Effector memory CD8-positive, alpha-beta T cell (primary cell): Measurements from ENCODE around the gene GRID2.
"Not testable (repeated sequence)": the region's sequence is repeated elsewhere in the genome, so short reads cannot be mapped to it uniquely, and the experiment has no call there.

Experiments
- ATAC-seq: fragments of 150-1000 bp; cut with Tn5 transposase; replicated peaks from 2 replicates; pipeline ENCODE4 v1.10.0; 2021; ENCODE audit warnings: mild to moderate bottlenecking, moderate library complexity
- DNase-seq, 3 experiments: peaks; one replicate each; pipeline ENCODE4 v3.0.0; 2021
- H3K27ac Mint-ChIP-seq, 2 donors: one replicate each; pipeline ENCODE4 v1.8.0; 2022; ENCODE audit warnings: mild to moderate bottlenecking in 2 of 2, mixed read lengths in 2 of 2, moderate library complexity in 2 of 2
- H3K27me3 Mint-ChIP-seq, 2 donors: one replicate each; pipeline ENCODE4 v1.8.0; 2022; ENCODE audit warnings: mixed read lengths in 2 of 2
- H3K36me3 Mint-ChIP-seq: one replicate; pipeline ENCODE4 v1.8.0; 2022; ENCODE audit warnings: mild to moderate bottlenecking, moderate library complexity, mixed read lengths; ENCODE audit not compliant: insufficient read depth
- H3K4me1 Mint-ChIP-seq, 2 donors: one replicate each; pipeline ENCODE4 v1.8.0; 2022; ENCODE audit warnings: low read depth in 2 of 2, mixed read lengths in 2 of 2
- H3K4me3 Mint-ChIP-seq, 2 donors: one replicate each; pipeline ENCODE4 v1.8.0; 2022; ENCODE audit warnings: mild to moderate bottlenecking in 2 of 2, mixed read lengths in 2 of 2, moderate library complexity in 2 of 2
- H3K9me3 Mint-ChIP-seq, 2 donors: one replicate each; pipeline ENCODE4 v1.8.0; 2022; ENCODE audit warnings: mixed read lengths in 2 of 2

GRID2 gene

GRCh38 chr4:93348896-93349295 lies 1045.1 kb downstream of the GRID2 start:
- no peaks in the 10 kb centered on the region for H3K27me3 Mint-ChIP-seq
- no peak overlapping the region for H3K27ac Mint-ChIP-seq
- ATAC-seq (no peak), DNase-seq (no peak)
- no peak overlapping the region for H3K4me3 Mint-ChIP-seq
- H3K36me3 Mint-ChIP-seq = peaks cover under 1% of the 10 kb centered on the region
- H3K4me1 Mint-ChIP-seq = no peaks in the 10 kb centered on the region
- peaks cover 11 to 24% of the 10 kb centered on the region in 2 donors for H3K9me3 Mint-ChIP-seq

- Mint-ChIP-seq H3K27ac (no peak overlapping the region), H3K9me3 (peaks cover 11 to 24% of the 10 kb centered on the region in 2 donors), H3K4me1 (no peaks in the 10 kb centered on the region), H3K36me3 (no peaks in the 10 kb centered on the region), H3K4me3 (no peak overlapping the region), H3K27me3 (no peaks in the 10 kb centered on the region)
- ATAC-seq (no peak), DNase-seq (no peak)
Observed at GRCh38 chr4:93351846-93352245, 1048.1 kb downstream of the GRID2 start.

- Mint-ChIP-seq H3K36me3 (no peaks in the 10 kb centered on the region), H3K27me3 (no peaks in the 10 kb centered on the region), H3K4me1 (no peaks in the 10 kb centered on the region), H3K4me3 (no peak overlapping the region), H3K27ac (no peak overlapping the region), H3K9me3 (peaks cover 10 to 19% of the 10 kb centered on the region in 2 donors)
- DNase-seq (no peak), ATAC-seq (no peak)
Observed at GRCh38 chr4:93355411-93355810, 1051.6 kb downstream of the GRID2 start.

- Mint-ChIP-seq H3K27ac (no peak overlapping the region), H3K9me3 (peaks cover 0 to 2% of the 10 kb centered on the region in 2 donors), H3K4me3 (no peak overlapping the region), H3K27me3 (no peaks in the 10 kb centered on the region), H3K36me3 (no peaks in the 10 kb centered on the region), H3K4me1 (no peaks in the 10 kb centered on the region)
- no peak for DNase-seq
- ATAC-seq = no peak
Observed at GRCh38 chr4:93359586-93359985, 1055.8 kb downstream of the GRID2 start.

- H3K4me3 Mint-ChIP-seq, H3K27me3 Mint-ChIP-seq, H3K27ac Mint-ChIP-seq, DNase-seq, H3K4me1 Mint-ChIP-seq, ATAC-seq, H3K36me3 Mint-ChIP-seq: not testable (repeated sequence)
- peaks cover 10 to 22% of the 10 kb centered on the region in 2 donors for H3K9me3 Mint-ChIP-seq
Observed at GRCh38 chr4:93366169-93366755, 1062.5 kb downstream of the GRID2 start.

- no peak overlapping the region for H3K27ac Mint-ChIP-seq
- no peak for DNase-seq
- H3K9me3 Mint-ChIP-seq = peaks cover 13 to 29% of the 10 kb centered on the region in 2 donors
- no peak overlapping the region for H3K4me3 Mint-ChIP-seq
- no peaks in the 10 kb centered on the region for H3K4me1 Mint-ChIP-seq
- no peaks in the 10 kb centered on the region for H3K36me3 Mint-ChIP-seq
- ATAC-seq = no peak
- no peaks in the 10 kb centered on the region for H3K27me3 Mint-ChIP-seq
Observed at GRCh38 chr4:93368968-93369367, 1065.2 kb downstream of the GRID2 start.

GRCh38 chr4:93370256-93370655 lies 1066.5 kb downstream of the GRID2 start:
- Mint-ChIP-seq H3K4me1 (no peaks in the 10 kb centered on the region), H3K4me3 (no peak overlapping the region), H3K27ac (no peak overlapping the region), H3K9me3 (peaks cover 13 to 29% of the 10 kb centered on the region in 2 donors), H3K27me3 (no peaks in the 10 kb centered on the region), H3K36me3 (no peaks in the 10 kb centered on the region)
- ATAC-seq (no peak), DNase-seq (no peak)

GRCh38 chr4:93373893-93374860 lies 1070.4 kb downstream of the GRID2 start:
- H3K27me3 Mint-ChIP-seq = no peaks in the 10 kb centered on the region
- no peaks in the 10 kb centered on the region for H3K4me1 Mint-ChIP-seq
- no peak overlapping the region for H3K4me3 Mint-ChIP-seq
- no peak overlapping the region for H3K27ac Mint-ChIP-seq
- H3K9me3 Mint-ChIP-seq = peaks cover 8 to 33% of the 10 kb centered on the region in 2 donors
- DNase-seq (no peak), ATAC-seq (no peak)
- H3K36me3 Mint-ChIP-seq = no peaks in the 10 kb centered on the region

- H3K4me1 Mint-ChIP-seq = no peaks in the 10 kb centered on the region
- ATAC-seq = no peak
- H3K4me3 Mint-ChIP-seq = no peak overlapping the region
Observed at GRCh38 chr4:93384241-93384640, 1080.5 kb downstream of the GRID2 start.

GRCh38 chr4:93384887-93385286 lies 1081.1 kb downstream of the GRID2 start:
- H3K27me3 Mint-ChIP-seq = no peaks in the 10 kb centered on the region
- H3K4me1 Mint-ChIP-seq = no peaks in the 10 kb centered on the region
- no peak overlapping the region for H3K4me3 Mint-ChIP-seq
- DNase-seq (no peak), ATAC-seq (no peak)
- H3K36me3 Mint-ChIP-seq = no peaks in the 10 kb centered on the region
- no peak overlapping the region for H3K27ac Mint-ChIP-seq
- peaks cover 6 to 9% of the 10 kb centered on the region in 2 donors for H3K9me3 Mint-ChIP-seq

More at GRCh38 chr4:93384241-93384640, 1080.5 kb downstream of the GRID2 start:
- DNase-seq = no peak
- no peaks in the 10 kb centered on the region for H3K36me3 Mint-ChIP-seq
- no peak overlapping the region for H3K27ac Mint-ChIP-seq
- H3K9me3 Mint-ChIP-seq = peaks cover 6 to 9% of the 10 kb centered on the region in 2 donors
- H3K27me3 Mint-ChIP-seq = no peaks in the 10 kb centered on the region

- Mint-ChIP-seq H3K4me1 (no peaks in the 10 kb centered on the region), H3K9me3 (peaks cover 0 to 4% of the 10 kb centered on the region in 2 donors), H3K27me3 (no peaks in the 10 kb centered on the region), H3K36me3 (no peaks in the 10 kb centered on the region), H3K4me3 (no peak overlapping the region), H3K27ac (no peak overlapping the region)
- DNase-seq = no peak
- no peak for ATAC-seq
Observed at GRCh38 chr4:93394545-93395081, 1090.8 kb downstream of the GRID2 start.

- no peaks in the 10 kb centered on the region for H3K4me1 Mint-ChIP-seq
- H3K27me3 Mint-ChIP-seq = no peaks in the 10 kb centered on the region
- no peak for DNase-seq
- peaks cover 0 to 4% of the 10 kb centered on the region in 2 donors for H3K9me3 Mint-ChIP-seq
- H3K27ac Mint-ChIP-seq = no peak overlapping the region
- ATAC-seq = no peak
- H3K4me3 Mint-ChIP-seq = no peak overlapping the region
- no peaks in the 10 kb centered on the region for H3K36me3 Mint-ChIP-seq
Observed at GRCh38 chr4:93396272-93396671, 1092.5 kb downstream of the GRID2 start.

- no peaks in the 10 kb centered on the region for H3K27me3 Mint-ChIP-seq
- H3K4me1 Mint-ChIP-seq = no peaks in the 10 kb centered on the region
- ATAC-seq (no peak), DNase-seq (no peak)
- H3K4me3 Mint-ChIP-seq = no peak overlapping the region
- H3K27ac Mint-ChIP-seq = no peak overlapping the region
- H3K9me3 Mint-ChIP-seq = peaks cover 0 to 9% of the 10 kb centered on the region in 2 donors
- H3K36me3 Mint-ChIP-seq = no peaks in the 10 kb centered on the region
Observed at GRCh38 chr4:93403571-93403970, 1099.8 kb downstream of the GRID2 start.
